NCI-H1417 treated with DMSO at 0.1 percent for 48 hours (cell line): Measurements from ENCODE around the gene SLC1A2.

Experiments used
- DNase-seq: peaks from one replicate; lab custom pipeline; 2025; lab: John Stamatoyannopoulos, UW

The SLC1A2 gene

GRCh38 chr11:35302398-35302797, 117.0 kb downstream of the SLC1A2 start:
- no peak for DNase-seq

GRCh38 chr11:35298369-35298768, 121.0 kb downstream of the SLC1A2 start:
- no peak for DNase-seq

- no peak for DNase-seq
These were observed 123.6 kb downstream of the SLC1A2 start for GRCh38 chr11:35295751-35296150.

- no peak for DNase-seq
These were observed 125.7 kb downstream of the SLC1A2 start for GRCh38 chr11:35293699-35294098.

- DNase-seq, result no peak
These were observed 126.3 kb downstream of the SLC1A2 start for GRCh38 chr11:35293035-35293434.

- DNase-seq, result peak; percentile 14
These were observed 127.1 kb downstream of the SLC1A2 start for GRCh38 chr11:35292279-35292678.

- no peak for DNase-seq
These were observed 128.5 kb downstream of the SLC1A2 start for GRCh38 chr11:35290876-35291275.

- no peak for DNase-seq
These were observed 129.5 kb downstream of the SLC1A2 start for GRCh38 chr11:35289821-35290220.

GRCh38 chr11:35288817-35289541, 130.4 kb downstream of the SLC1A2 start:
- no peak for DNase-seq

GRCh38 chr11:35288309-35288708, 131.0 kb downstream of the SLC1A2 start:
- no peak for DNase-seq

GRCh38 chr11:35287344-35287890, 131.9 kb downstream of the SLC1A2 start:
- DNase-seq, result no peak

GRCh38 chr11:35286126-35286525, 133.2 kb downstream of the SLC1A2 start:
- no peak for DNase-seq

GRCh38 chr11:35285471-35285870, 133.9 kb downstream of the SLC1A2 start:
- DNase-seq, result no peak

- no peak for DNase-seq
These were observed 137.0 kb downstream of the SLC1A2 start for GRCh38 chr11:35282221-35282882.

GRCh38 chr11:35281169-35281688, 138.1 kb downstream of the SLC1A2 start:
- DNase-seq, result no peak

GRCh38 chr11:35280727-35281126, 138.6 kb downstream of the SLC1A2 start:
- DNase-seq, result no peak

GRCh38 chr11:35277827-35278226, 141.5 kb downstream of the SLC1A2 start:
- no peak for DNase-seq

- no peak for DNase-seq
These were observed 142.8 kb downstream of the SLC1A2 start for GRCh38 chr11:35276396-35277145.

- DNase-seq, result no peak
These were observed 143.6 kb downstream of the SLC1A2 start for GRCh38 chr11:35275786-35276170.

GRCh38 chr11:35274909-35275785, 144.2 kb downstream of the SLC1A2 start:
- no peak for DNase-seq

GRCh38 chr11:35272391-35272902, 146.9 kb downstream of the SLC1A2 start:
- no peak for DNase-seq
